Hypothalamus (tissue), 51 donors: ENCODE results near the gene PARD6G.
A peak's percentile ranks its signal among the peaks of the same experiment; 100 is the strongest.
"Not testable (repeated sequence)": the region's sequence is repeated elsewhere in the genome, so short reads cannot be mapped to it uniquely, and the experiment has no call there.

ENCODE experiments used
- DNase-seq, 51 donors: peaks; one replicate each; lab custom pipeline; 2025; lab: John Stamatoyannopoulos, UW

The PARD6G gene

DNA sequence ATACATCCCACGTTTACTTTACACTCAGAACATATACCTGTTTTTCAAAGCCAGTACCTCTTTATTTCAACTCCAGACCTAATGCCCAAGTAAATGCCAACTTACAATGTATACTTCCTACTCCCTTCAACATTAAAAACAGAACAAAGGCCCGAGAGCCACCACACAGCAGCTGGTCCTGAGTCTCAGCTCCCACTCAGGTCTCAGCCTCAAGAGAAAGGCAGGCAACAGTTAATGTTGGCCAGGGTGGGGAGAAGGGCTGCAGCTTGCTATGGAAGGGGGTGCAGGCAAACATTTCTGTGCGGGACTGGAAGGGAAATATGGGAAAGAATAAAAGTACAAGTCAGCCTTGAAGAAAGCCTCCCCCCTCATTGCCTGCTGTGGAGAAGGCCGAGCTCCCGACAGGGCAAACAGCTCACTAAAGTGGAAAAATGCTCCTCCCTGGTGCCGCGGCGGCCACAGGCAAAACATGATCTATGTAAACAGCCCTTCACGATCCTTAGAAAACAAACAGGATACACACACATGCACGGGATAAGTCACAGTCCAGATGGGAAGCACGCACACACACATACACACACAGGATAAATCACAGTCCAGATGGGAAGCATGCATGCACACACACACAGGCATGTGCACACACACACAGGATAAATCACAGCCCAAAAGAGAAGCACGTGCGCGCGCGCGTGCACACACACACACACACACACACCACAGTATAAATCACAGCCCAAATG is 70.8 kb downstream of the PARD6G start:
- no peak for DNase-seq

DNA sequence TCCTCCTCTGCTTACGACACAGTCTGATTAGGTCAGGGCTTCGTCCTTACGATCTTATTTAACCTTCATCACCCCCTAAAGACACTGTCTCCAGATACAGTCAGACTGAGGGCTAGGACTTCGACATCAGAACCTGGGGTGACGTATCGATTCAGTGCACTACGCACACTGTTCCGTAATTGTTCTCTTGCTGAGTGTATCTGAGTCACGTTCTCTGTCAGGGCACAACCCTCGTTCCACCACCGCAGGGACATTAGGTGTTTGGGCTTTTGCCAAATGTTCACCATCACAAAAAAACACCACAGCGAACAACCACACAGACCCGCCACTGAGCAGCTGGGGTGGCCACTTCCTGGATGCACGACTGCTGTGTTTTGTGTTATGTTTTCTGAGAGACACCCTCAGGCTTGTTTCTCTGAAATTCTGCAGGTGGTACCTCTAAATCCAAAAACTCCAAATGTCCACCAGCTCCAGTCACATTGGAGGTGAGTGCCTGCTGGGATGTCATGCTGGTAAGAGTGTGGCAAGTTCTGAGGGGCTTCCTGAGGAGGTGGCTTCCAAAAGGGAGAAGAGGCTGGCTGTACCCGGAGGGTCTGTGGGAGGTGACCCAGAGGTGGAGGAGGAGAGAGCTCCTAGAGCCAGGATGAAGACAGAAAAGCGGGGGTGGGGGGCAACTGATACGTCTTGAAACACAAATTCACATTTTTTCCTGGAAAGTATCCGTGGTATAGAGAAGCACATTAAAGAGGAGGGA is 71.7 kb downstream of the PARD6G start:
- no peak for DNase-seq

DNA sequence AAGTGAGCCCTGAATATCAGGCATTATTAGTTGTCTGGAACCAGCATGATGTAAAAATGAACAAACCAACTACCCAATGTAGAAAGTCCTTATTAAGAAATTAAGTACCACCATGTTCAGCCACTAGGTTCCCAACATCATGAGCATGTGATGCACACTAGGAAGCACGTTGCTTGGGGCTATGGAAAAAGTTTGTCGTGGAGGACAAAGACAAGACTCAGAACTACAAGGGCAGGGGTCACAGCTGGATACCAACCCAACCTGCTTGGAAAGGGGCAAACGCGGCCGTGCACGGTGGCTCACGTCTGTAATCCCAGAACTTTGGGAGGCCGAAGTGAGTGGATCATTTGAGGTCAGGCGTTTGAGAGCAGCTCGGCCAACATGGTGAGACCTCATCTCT is 74.3 kb downstream of the PARD6G start:
- no peak for DNase-seq

DNA sequence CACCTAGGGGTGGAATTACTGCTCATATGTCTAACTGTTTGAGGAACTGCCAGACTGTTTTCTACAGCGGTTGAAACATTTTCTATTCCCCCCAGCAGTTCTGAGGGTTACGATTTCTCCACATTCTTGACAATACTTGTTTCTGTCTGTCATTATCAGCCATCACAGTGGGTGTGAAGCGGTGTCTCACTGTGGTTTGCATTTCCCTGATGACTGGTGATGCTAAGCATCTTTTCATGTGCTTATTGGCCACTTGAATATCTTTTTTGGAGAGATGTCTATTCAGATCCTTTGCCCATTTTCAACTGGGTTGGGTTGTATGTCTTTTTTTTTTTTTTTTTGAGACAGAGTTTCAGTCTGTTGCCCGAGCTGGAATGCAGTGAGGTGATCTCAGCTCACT is 75.3 kb downstream of the PARD6G start:
- no peak for DNase-seq

DNA sequence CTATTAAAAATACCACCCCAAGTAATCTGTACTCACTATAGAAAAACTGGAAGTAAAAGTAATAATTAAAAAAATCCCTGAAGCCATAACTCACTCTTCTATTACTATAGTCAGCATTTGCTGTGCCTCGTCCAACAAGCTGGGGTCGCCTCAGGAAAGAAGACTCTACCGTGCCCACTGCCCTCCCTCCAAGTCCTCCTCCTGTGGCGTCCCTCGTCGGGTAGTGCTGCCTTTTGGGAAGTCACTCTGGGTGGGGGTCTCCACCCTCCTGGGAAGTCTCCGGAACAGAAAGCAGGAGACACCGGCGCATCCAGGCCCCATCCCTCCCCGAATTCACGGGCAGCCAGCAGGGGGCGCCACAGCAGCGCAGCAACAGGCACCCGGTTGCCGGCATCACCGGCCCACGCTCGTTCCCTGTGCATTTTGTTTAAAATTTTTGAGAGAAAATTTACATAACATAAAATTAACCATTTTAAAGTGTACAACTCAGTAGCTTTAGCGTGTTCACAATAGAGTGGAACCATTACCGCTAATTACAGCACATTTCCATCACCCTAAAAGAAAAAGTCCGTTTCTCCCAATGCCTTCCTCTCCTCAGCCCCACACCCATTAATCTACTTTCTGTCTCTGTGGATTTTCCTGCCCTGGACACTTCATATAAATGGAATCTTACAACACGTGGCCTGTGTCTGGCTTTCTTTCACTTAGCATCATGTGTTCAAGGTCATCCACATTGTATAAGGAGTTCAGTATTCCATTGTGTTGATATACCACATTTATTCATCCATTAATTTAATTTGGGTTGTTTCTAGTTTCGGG is 76.1 kb downstream of the PARD6G start:
- peak in 39 of 51 donors; percentile 2 to 79 (median 36) for DNase-seq

DNA sequence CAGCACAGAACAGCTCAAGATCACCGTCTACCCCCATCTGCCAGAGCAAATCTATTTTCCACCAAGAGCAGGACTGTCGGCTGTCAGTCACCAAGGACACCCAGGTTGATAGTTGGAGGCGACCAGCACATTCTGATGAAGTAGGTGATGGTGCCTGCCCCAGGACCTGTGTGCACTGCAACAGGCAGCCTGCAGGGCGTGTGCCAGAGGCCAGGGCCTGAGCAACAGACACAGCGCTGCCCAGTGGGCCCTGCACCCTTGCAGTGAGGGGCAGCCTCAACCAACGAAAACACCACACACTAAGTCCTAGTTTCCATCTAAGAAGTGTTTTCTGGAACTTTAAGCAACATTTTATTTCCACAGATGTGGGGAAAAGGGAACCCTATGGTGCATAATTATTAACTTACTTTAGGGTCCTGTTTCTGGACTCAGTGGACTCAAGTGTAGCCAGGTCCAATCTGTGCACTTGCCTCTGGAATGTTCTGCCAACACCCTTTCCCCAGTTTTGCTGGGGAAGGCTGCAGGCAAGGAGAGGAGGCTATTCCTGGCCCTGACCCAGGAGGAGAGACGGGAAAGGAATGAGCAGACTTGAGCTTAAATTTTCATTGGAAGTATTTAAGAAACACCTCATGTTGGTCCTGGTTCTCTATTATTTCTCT is 76.8 kb downstream of the PARD6G start:
- DNase-seq, result no peak

DNA sequence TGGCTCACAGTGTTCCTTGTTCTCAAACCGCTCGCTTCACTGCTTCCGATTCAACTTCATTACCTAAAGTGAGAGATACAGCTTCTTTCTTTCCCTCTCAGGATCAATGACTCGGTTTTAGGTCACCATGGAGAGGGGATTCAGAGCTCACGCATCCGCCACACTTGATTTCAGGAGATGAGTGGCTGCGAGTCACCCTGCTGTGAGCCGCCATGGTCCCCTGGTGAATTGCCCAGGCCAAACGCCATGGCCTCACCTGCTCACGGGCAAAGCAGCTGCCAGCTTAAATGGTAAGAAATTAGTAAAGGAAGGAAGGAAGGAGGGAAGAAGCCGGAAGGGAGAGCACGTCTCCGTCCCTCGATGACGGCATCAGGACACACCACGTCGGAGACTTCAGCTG is 77.7 kb downstream of the PARD6G start:
- DNase-seq, result no peak

DNA sequence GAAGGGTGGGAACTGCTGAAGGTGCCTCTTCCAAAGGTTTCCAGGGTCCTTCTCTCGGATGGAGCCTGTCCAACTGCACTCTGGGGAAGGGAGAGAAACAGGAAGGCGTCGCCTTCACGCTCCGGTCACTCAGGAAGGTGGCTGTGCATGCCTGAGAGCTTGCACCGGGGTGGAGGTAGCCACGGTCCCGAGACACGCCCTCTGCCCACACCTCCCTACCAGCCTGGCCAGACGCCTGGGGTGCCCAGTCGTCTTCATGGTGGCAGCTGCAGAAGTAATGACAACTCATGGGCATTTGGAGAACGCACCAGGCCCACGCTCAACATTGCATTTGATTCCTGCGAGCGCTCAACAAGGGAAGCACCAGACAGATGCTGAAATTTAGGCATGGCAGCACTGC is 78.3 kb downstream of the PARD6G start:
- DNase-seq, result no peak

DNA sequence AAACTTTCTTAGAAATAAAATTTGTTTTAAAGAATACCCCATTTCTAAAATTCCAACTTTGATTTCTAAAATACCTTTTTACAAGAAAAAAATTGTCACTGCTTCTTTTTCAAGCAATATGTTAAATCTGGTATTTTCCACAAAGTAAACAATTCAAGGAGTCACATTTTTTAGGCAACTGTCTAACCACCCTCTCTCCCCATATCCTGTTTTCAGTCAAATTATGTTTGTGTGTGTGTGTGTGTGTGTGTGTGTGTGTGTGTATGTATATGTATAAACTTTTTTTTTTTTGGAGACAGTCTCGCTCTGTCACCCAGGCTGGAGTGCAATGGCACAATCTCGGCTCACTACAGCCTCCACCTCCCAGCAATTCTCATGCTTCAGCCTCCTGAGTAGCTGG is 79.0 kb downstream of the PARD6G start:
- no peak for DNase-seq

DNA sequence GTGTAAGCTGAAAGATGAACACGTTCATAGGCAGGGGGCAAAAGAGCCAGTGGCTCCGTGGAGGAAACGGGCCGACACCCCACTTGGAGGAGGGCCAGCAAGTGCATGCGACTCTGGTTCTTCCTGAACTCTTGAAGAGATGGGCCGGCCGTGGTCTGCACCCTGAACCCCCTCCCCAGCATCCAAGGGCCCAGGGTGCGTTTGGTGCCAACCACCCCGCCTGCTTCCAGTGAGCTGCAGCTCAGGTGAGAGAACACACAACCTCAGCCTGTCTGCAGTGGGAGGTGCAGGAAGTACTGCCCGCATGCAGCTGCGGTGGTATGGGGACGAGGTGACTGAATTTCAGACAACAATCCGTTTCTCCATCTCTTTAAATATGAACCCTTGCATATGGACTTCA is 79.4 kb downstream of the PARD6G start:
- DNase-seq, result no peak

DNA sequence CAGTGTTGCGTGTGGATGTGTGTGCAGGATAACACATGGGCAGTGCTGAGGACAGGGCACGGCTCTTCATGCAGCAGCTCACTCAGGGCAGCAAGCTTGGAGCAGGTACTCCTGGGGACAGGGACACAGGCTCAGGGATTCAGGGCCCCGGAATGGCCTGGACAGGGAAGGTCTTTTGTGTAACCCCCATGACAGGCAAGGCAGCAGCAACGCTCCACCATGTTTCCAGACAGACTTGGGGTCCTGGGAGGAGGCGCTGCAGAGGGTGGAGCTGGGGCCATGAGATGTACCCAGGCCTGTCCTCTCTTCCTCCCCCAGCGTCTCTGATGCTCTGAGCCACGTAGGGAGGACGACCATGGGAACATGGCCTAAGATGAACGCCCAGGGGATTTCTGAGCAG is 80.0 kb downstream of the PARD6G start:
- no peak for DNase-seq

DNA sequence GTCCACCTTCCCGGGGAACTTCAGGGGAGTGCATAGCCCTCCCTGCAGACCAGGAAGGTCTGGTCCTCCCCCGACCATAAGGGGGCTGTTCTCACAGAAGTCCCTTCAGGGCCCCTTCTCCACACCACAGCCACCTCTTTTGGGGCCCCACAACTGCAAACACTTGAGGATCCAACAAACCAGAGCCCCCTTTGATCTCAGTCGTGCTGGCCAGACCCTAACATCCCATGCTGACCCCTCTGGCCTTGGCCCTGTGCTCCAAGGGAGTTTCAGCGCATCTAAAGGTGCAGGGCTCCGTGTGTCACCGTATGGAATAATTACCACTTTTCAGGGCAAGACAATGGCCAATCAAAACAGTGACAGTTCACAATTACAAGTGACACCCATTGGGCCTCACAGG is 80.6 kb downstream of the PARD6G start:
- no peak for DNase-seq

DNA sequence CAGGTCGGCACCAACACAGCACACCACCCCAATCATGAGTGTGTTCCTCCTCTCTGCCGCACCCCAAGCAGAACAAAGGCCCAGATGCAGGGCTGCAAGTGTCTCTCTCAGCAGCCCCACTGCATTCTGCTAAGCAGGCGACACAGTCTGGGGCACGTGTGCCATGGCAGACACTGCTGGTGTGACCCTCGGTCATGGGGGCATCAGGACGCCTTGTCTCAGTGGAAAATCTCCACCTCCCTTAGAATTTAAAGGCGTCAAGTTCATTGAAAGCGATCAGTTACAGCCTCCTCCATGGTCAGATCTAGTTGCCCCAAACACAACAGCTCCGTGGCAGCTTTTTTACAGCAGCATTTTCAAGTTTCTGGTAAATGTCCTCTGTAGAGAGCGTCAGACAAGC is 81.1 kb downstream of the PARD6G start:
- no peak for DNase-seq

DNA sequence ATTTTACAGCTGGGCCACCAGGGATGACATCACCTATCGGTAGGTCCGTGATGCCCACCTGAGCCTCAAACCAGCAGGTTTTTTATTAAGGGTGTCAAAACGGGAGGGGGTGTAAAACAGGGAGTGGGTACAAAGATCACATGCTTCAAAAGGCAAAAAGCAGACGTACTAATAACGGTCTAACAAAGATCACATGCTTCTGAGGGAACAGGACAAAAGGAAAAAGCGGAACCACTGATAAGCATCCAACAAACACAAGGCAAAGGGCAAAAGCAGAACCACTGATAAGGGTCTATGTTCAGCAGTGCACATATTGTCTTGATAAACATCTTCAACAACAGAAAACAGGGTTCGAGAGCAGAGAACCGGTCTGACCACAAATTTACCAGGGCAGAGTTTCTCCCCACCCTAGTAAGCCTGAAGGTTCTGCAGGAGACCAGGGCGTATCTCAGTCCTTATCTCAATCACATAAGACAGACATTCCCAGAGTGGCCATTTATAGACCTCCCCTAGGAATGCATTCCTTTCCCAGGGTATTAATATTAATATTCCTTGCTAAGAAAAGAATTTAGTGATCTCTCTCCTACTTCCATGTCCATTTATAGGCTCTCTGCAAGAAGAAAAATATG is 82.5 kb downstream of the PARD6G start:
- DNase-seq, result not testable (repeated sequence)

DNA sequence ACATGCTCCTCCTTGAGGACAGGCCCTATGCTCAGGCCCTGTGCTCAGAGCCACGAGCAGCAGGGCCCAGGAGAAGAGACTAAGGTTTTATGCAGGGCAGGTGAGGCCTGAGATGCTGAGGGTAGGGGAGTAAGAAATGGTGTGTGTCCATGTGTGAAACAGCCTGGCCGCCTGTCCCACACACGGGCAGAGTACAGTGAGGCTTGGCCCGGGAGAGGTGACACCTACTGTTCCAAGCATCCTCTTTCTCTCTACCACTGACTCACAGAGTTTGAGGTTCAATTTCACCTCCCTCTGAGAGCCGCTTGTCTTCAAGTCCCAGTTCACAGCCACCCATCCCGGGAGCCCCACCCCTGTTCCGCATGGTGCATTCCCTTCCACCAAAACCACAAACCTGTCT is 84.1 kb downstream of the PARD6G start:
- DNase-seq, result no peak

DNA sequence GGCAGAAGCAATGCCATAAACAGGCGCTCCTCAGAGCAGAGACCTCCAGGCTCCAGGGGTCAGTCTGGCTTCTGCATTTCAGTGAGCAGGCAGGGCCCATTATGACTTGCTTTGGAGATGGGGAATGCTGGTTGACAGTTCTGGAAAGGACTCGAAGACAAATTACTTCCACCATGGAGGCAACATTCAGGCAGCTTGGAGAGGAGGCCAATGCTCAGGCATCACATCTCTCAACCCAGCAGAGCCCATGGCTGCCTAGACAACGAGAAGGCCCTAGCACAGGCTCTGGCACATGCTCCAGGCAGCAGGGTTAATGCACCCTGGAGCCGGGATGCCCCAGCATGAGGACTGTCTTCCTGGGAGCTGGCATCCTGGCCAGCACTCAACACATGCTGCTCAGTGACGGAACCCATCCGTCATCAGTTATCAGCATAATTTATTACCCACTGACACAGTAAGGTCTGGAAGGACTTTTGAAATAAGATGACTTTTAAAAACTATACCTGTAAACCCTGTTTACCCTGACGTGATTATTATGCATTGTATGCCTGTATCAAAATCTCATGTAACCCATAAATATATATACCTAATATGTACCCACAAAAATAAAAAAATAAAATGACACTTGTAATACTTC is 85.4 kb downstream of the PARD6G start:
- DNase-seq, result no peak

DNA sequence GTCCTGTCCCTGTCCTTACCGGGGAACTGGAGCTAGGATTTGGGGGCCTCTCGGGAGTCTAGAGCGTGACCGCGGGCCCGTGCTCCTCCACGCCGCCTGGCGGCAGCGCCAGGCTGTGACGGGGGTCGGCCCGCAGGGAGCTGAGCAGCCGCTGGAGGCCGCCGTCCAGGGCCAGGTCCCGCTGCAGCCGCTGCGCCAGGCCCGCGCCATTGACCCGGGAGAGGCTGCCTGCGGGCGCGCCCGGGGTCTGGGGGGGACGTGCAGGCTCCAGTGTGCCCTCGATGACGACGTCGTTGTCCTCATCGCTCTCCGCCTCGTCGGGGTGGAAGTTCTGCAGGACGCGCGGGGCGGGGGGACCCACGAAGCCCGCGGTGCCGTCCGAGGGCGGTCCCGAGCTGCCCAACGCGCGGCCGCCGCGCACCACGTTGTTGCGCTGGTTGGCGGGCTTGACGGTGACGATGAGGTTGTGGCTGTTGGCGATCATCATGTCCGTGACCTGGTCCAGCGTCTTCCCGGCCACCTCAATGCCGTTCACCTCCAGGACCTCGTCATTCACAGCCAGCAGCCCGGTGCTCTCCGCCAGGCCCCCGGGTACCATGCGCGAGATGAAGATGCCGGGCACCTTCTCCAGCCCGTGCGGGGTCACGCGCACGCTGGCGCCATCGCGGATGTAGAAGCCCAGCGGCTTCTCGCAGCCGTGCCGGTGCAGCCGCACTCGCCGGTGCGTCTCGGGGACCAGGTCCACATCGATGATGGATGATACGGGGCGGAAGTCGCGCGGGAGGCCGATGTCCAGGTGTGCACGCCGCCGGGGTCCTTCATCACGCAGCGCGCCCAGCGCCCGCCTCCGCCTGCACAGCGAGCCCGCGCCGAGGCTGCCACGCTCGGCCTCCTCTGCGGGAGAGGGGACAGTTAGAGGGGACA is 87.3 kb downstream of the PARD6G start:
- peak in 2 of 51 donors; percentile 25 to 27 for DNase-seq

DNA sequence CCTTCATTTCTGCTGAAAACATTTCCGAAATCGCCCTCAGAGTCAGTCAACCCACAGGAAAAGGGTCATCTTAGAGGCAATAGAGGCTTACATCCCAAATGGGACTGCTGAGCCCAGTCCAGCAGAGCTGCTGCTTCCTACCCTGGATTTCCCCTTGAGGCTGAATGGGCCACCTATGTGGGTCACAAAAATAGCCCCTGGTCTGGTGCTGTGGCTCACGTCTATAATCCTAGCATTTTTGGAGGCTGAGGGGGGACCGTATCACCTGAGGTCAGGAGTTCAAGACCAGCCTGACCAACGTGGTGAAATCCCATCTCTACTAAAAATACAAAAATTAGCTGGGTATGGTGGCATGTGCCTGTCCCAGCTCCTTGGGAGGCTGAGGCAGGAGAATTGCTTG is 88.9 kb downstream of the PARD6G start:
- no peak for DNase-seq
